HG03108 (cell line): ENCODE results near the gene OSBPL3.

Experiments
- ATAC-seq: cut with Tn5 transposase; IDR thresholded peaks from one replicate; pipeline ENCODE4 v1.9.1; 2021; ENCODE audit warnings: moderate library complexity; ENCODE audit not compliant: unreplicated experiment

OSBPL3 gene

GRCh38 chr7:24868741-24869140 lies 111.2 kb downstream of the OSBPL3 start:
- ATAC-seq: no peak

GRCh38 chr7:24866004-24866615 lies 113.9 kb downstream of the OSBPL3 start:
- no peak for ATAC-seq

GRCh38 chr7:24864214-24864817 lies 115.7 kb downstream of the OSBPL3 start:
- no peak for ATAC-seq

GRCh38 chr7:24863626-24864025 lies 116.4 kb downstream of the OSBPL3 start:
- no peak for ATAC-seq

GRCh38 chr7:24862461-24862860 lies 117.5 kb downstream of the OSBPL3 start:
- ATAC-seq: no peak

GRCh38 chr7:24861336-24861735 lies 118.6 kb downstream of the OSBPL3 start:
- ATAC-seq: no peak

GRCh38 chr7:24860611-24861010 lies 119.4 kb downstream of the OSBPL3 start:
- ATAC-seq: no peak

GRCh38 chr7:24858108-24858977 lies 121.6 kb downstream of the OSBPL3 start:
- no peak for ATAC-seq

- ATAC-seq: no peak
These were observed 122.4 kb downstream of the OSBPL3 start for GRCh38 chr7:24857623-24858022.

GRCh38 chr7:24854866-24855265 lies 125.1 kb downstream of the OSBPL3 start:
- no peak for ATAC-seq

- no peak for ATAC-seq
These were observed 128.2 kb downstream of the OSBPL3 start for GRCh38 chr7:24851786-24852185.

GRCh38 chr7:24848878-24849277 lies 131.1 kb downstream of the OSBPL3 start:
- no peak for ATAC-seq

GRCh38 chr7:24847754-24848153 lies 132.2 kb downstream of the OSBPL3 start:
- ATAC-seq: no peak

GRCh38 chr7:24843821-24844434 lies 136.1 kb downstream of the OSBPL3 start:
- ATAC-seq: no peak

GRCh38 chr7:24842449-24843241 lies 137.3 kb downstream of the OSBPL3 start:
- peak; percentile 42 for ATAC-seq

GRCh38 chr7:24842029-24842428 lies 137.9 kb downstream of the OSBPL3 start:
- ATAC-seq: no peak

GRCh38 chr7:24840563-24840962 lies 139.4 kb downstream of the OSBPL3 start:
- ATAC-seq: no peak

GRCh38 chr7:24836084-24836483 lies 143.9 kb downstream of the OSBPL3 start:
- peak; percentile 82 for ATAC-seq

- ATAC-seq: no peak
These were observed 144.3 kb downstream of the OSBPL3 start for GRCh38 chr7:24835643-24836042.

- ATAC-seq: peak; percentile 42
These were observed 145.7 kb downstream of the OSBPL3 start for GRCh38 chr7:24834128-24834798.
